ENCODE measurements around the gene CYP2S1. TPM values are rescaled to one million over a fixed set of nuclear protein-coding genes. Genes with fewer than 3 reads are reported as not detected.

CYP2S1 gene
- total RNA-seq, 1 donor from 2014 or later = 11.0 TPM

- ATAC-seq = no peak
- Histone ChIP-seq H3K27ac (no peak overlapping the region), H3K36me3 (peaks cover 67% of the 10 kb centered on the region), H3K4me3 (no peak overlapping the region), H3K9me3 (no peaks in the 10 kb centered on the region), H3K27me3 (ENCODE audit: low read depth) (no peaks in the 10 kb centered on the region), H3K4me1 (no peaks in the 10 kb centered on the region)
- TF ChIP-seq CTCF (IDR thresholded peaks at IDR 0.05) = no peak
- no peak for DNase-seq
- intact Hi-C loops (cut with DNase I) = no loop called here
Measured at GRCh38 chr19:41238244-41238643, 45.2 kb downstream of the CYP2S1 start.

- no peaks in the 10 kb centered on the region for H3K27me3 ChIP-seq (ENCODE audit: low read depth)
- DNase-seq (no peak), ATAC-seq (no peak)
- H3K4me3 ChIP-seq = no peak overlapping the region
- no peaks in the 10 kb centered on the region for H3K9me3 ChIP-seq
- intact Hi-C loops (cut with DNase I) = no loop called here
- H3K36me3 ChIP-seq = peaks cover 65% of the 10 kb centered on the region
- no peaks in the 10 kb centered on the region for H3K4me1 ChIP-seq
- no peak overlapping the region for H3K27ac ChIP-seq
- TF ChIP-seq CTCF (IDR thresholded peaks at IDR 0.05) = no peak
Measured at GRCh38 chr19:41239363-41239762, 46.3 kb downstream of the CYP2S1 start.

- TF ChIP-seq CTCF (IDR thresholded peaks at IDR 0.05) = no peak
- no peak overlapping the region for H3K4me3 ChIP-seq
- H3K4me1 ChIP-seq = no peaks in the 10 kb centered on the region
- DNase-seq = no peak
- intact Hi-C loops (cut with DNase I) = no loop called here
- H3K36me3 ChIP-seq = peaks cover 66% of the 10 kb centered on the region
- no peaks in the 10 kb centered on the region for H3K27me3 ChIP-seq (ENCODE audit: low read depth)
- no peak for ATAC-seq
- H3K27ac ChIP-seq = no peak overlapping the region
- H3K9me3 ChIP-seq = no peaks in the 10 kb centered on the region
Measured at GRCh38 chr19:41239961-41240574, 47.0 kb downstream of the CYP2S1 start.

- Histone ChIP-seq H3K9me3 (no peaks in the 10 kb centered on the region), H3K36me3 (peaks cover 77% of the 10 kb centered on the region), H3K27ac (no peak overlapping the region), H3K4me1 (no peaks in the 10 kb centered on the region), H3K27me3 (ENCODE audit: low read depth) (no peaks in the 10 kb centered on the region), H3K4me3 (no peak overlapping the region)
- TF ChIP-seq CTCF (IDR thresholded peaks at IDR 0.05) = no peak
- DNase-seq (no peak), ATAC-seq (no peak)
- intact Hi-C loops (cut with DNase I) = no loop called here
Measured at GRCh38 chr19:41241859-41242258, 48.8 kb downstream of the CYP2S1 start.

GRCh38 chr19:41244117-41244516 is 51.1 kb downstream of the CYP2S1 start:
- no peak overlapping the region for H3K27ac ChIP-seq
- H3K27me3 ChIP-seq (ENCODE audit: low read depth) = no peaks in the 10 kb centered on the region
- no peaks in the 10 kb centered on the region for H3K4me1 ChIP-seq
- no peak overlapping the region for H3K4me3 ChIP-seq
- ATAC-seq (no peak), DNase-seq (no peak)
- peaks cover 84% of the 10 kb centered on the region for H3K36me3 ChIP-seq
- intact Hi-C loops (cut with DNase I) = no loop called here
- no peak for TF ChIP-seq CTCF (IDR thresholded peaks at IDR 0.05)
- no peaks in the 10 kb centered on the region for H3K9me3 ChIP-seq

Measured in lower lobe of right lung (tissue), 2 donors.